Right kidney (tissue), 1 donor: ENCODE data around the gene GRID2.

ENCODE experiments used
- DNase-seq: peaks from one replicate; pipeline ENCODE4 v3.0.0-alpha.2; 2016

The GRID2 gene

GRCh38 chr4:92733231-92733630 lies 429.5 kb downstream of the GRID2 start:
- DNase-seq: no peak

GRCh38 chr4:92735025-92735665 lies 431.4 kb downstream of the GRID2 start:
- DNase-seq: no peak

GRCh38 chr4:92760433-92760832 lies 456.7 kb downstream of the GRID2 start:
- DNase-seq: no peak

- no peak for DNase-seq
Observed at GRCh38 chr4:92776080-92776479, 472.3 kb downstream of the GRID2 start.

DNA sequence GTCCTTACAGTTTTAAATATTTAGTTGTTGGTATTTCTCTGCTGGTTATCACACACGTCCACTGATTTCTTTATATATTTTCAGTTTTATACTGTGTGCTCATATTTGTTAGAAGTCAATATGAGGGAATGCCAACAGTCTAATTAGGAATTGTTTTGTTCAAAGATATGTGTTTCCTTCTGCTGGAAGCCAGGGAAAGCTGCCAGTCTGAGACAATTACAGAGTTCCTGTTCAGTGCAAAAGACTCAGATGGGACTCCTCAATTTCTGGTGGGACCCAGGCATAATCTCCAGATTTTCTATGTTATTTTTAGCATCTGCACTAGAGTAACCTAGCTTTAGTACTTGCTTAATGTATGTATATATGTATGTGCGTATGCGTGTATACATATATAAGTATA lies 486.0 kb downstream of the GRID2 start:
- no peak for DNase-seq

- no peak for DNase-seq
Observed at GRCh38 chr4:92791871-92792440, 488.2 kb downstream of the GRID2 start.

DNA sequence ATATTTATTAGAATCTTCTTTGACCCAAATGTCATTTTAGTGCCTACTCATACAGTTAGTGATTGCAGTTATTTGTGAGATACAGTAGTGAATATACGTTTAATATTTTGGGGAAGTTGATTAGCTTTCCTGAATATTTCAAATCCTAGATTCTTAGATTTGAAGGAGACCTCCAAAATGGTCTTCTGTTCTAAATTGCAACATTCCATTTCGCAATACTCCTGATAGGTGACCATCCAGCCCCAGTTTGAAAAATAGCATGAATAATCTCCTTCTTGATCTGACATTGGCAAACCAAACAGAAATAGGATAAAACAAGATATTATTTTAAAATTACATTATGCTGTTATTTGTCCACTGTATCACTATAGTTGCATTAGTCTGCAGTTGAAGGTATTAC lies 505.6 kb downstream of the GRID2 start:
- DNase-seq: no peak

DNA sequence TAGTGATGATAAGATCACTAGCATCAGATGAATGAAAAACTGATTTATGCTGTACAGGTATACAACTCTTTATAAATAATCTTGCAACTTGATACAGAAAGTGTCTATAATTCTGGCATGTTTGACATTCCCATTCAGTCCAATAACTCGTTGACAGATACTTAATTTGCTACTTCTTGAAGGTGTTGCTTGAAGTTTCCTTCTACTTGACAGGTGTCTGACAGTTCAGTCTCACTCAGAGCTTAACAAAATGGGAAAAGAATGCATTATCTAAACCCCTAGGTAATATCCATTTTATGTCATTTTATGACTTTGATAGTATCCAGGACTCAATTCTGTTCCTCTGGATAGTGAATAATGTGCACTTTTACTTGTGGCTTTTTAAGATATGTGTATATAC lies 508.9 kb downstream of the GRID2 start:
- no peak for DNase-seq

GRCh38 chr4:92814677-92815076 lies 510.9 kb downstream of the GRID2 start:
- DNase-seq: no peak

DNA sequence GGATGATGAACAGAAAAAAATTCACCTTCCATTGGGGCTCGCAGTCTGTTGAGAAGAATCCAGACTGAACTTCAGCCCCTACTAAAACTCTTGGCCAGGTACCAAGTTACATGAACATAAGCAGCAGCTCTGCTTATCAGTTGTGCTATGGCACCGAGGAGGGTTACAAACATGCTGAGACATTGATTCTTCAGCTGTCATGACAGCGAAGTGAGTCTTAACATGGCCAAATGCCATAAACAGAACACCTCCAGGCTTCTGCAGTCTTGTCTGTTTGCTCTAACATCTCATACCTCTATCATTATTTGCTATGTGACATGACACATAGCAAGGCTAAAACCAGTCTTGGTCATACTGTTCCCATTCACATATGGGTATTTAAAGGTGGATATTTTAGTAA lies 521.5 kb downstream of the GRID2 start:
- DNase-seq: no peak

DNA sequence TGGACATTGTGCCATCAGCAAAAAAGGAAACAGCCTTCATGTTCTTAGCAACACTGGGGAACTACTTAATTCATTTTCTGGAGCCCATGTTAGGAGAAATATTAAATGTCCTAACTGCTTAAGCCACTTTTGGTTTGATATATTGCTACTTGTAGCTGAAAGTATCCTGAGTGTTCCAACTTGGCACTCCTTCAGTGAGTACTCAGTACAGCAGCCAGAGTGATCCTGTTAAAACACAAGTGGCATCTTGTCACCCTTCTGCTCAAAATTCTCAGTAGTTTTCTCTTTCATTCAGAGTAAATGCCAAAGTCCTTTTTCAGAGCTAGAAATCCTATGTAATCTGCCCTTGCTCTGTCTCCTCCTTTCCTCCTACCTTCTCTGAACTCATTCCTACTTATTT lies 522.0 kb downstream of the GRID2 start:
- no peak for DNase-seq

GRCh38 chr4:92830771-92831170 lies 527.0 kb downstream of the GRID2 start:
- DNase-seq: no peak

GRCh38 chr4:92840880-92841279 lies 537.1 kb downstream of the GRID2 start:
- no peak for DNase-seq

DNA sequence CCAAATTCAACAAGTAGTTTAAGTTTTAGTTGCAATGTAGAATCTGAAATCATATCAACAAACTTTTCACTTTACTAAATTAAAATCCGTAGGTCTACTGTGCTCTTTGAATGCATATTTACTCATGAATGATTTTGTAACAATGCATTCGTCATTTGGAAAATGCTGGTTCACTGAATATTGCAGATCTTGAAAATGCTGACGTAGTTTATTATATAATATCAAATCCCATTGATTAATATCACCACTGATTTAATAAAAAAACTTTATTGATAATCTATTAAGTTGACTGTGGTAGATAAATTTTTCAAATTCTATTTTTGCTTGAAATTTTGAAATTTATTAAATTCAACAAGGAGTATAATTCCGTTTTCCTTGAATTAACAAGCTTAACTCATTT lies 540.0 kb downstream of the GRID2 start:
- no peak for DNase-seq

GRCh38 chr4:92847026-92847425 lies 543.3 kb downstream of the GRID2 start:
- DNase-seq: no peak

DNA sequence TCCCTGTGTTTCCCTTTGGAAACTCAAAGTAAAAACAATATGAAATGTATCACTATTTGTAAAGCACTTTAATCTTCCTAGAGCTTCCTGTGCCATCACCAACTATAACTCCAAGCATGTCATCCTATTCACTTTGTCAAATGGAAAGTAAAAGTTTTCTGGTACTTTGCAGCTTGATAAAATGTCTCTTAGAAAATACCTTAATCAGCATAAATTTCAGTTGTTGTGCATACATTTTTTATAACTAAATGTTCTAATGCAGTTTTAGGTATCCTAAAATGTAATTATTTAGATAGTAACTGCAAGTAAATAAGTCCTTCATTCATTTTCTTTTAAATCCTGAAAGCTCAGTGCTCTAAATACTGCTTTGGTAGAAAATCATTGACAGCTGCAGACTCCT lies 558.7 kb downstream of the GRID2 start:
- DNase-seq: no peak

- no peak for DNase-seq
Observed at GRCh38 chr4:92864096-92864495, 560.3 kb downstream of the GRID2 start.

- no peak for DNase-seq
Observed at GRCh38 chr4:92872604-92873003, 568.8 kb downstream of the GRID2 start.

DNA sequence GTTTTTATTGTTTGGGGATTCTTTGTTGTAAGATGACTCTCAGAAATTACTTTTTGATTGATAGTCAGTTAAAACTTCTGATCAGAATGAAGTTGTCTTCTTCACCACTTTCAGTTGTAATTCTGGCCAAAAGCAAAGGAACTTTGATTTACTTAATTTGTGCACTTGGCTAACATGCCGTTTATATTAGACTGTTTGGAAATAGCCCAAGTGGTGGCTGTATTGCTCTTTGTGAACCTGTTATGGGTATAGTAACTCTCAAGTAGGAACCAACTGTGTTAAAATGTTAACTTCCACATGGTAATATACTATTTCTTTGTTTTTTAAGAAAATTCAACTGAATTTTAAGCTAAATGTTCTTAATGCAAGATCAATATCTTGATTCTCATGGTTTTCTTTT lies 581.9 kb downstream of the GRID2 start:
- no peak for DNase-seq

DNA sequence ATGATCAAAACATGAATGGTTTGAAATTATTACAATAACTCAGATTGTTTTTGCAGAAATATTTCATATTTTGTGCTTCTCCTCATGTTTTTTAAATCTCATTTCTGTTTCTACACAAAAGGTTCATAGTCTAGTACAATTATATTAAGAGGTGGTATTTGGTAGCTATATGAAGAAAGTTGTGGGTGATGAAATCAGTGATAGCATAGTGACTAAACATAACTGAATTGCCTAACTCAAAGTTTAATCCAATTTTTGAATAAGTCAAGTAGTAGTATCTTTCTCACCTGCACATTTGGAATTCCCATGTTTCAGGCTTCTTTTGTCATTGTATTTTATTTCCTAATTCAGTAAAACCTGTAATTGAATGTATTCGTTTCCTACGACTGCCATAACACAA lies 648.7 kb downstream of the GRID2 start:
- DNase-seq: no peak

DNA sequence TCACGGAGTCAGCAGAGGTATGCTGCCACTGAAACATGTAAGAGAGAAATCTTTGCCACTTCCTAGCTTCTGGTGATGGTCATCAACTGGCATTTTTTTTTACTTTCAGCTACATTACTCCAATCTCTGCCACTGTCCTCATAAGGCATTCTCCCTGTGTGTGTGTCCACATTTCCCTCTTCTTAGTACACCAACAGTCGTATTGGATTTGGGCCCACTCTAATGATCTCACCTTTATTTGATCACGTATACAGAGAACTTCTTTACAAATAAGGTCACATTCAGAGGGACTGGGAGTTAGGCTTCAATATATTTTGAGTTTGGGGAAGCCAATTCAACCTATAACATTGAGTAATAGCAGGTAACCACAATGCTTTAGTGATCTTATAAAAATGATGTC lies 649.1 kb downstream of the GRID2 start:
- DNase-seq: no peak

- DNase-seq: no peak
Observed at GRCh38 chr4:92953462-92953861, 649.7 kb downstream of the GRID2 start.

- DNase-seq: no peak
Observed at GRCh38 chr4:92961881-92962280, 658.1 kb downstream of the GRID2 start.

GRCh38 chr4:92962831-92963230 lies 659.1 kb downstream of the GRID2 start:
- DNase-seq: no peak

DNA sequence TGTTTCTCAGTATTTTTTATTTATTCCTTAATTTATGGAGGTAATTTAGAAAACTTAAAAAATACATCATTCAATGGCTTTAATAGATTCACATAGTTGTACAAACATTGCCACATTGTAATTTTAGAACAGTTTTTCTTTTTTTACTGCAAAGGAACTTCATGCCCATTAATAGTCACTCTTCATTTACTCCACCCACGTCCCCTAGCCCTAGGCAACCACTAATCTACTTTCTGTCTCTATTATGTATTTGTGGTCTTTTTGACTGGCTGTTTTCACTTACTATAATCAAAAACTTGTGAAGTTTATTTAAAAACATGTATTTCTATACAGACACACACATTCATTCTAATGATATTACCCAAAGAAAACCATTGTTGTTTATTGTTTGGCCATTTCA lies 664.8 kb downstream of the GRID2 start:
- DNase-seq: no peak
